GM20431 (cell line): Measurements from ENCODE around the gene CPS1.

Experiments
- in situ Hi-C: fragments of 300-500 bp; cut with MseI, MboI; formaldehyde crosslinking; loops from one replicate; pipeline ENCODE4 v1.15.0; 2020; ENCODE audit warnings: low sequenced_read_pairs; ENCODE audit not compliant: unreplicated experiment

The CPS1 gene

DNA sequence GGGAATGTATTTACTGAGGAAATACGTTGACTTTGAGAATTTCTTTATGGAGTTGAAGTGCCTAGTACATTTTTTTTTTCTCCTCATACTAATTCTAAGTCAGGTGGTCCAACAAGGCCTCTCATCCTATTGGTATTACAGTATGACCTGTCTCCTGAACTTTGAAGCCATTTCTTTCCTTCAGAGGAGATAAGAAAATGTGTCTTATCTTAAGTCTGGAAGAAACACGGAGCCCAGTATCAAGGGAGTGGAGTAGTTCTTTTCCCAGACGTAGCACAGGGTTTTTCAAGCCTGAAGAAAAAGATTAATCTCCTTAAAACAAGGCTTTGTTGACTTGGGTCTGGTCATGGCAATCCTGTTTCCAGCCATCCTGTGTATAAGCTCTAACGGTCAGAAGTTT, 11.6 kb upstream of the CPS1 start:
- in situ Hi-C loops = no loop called here

DNA sequence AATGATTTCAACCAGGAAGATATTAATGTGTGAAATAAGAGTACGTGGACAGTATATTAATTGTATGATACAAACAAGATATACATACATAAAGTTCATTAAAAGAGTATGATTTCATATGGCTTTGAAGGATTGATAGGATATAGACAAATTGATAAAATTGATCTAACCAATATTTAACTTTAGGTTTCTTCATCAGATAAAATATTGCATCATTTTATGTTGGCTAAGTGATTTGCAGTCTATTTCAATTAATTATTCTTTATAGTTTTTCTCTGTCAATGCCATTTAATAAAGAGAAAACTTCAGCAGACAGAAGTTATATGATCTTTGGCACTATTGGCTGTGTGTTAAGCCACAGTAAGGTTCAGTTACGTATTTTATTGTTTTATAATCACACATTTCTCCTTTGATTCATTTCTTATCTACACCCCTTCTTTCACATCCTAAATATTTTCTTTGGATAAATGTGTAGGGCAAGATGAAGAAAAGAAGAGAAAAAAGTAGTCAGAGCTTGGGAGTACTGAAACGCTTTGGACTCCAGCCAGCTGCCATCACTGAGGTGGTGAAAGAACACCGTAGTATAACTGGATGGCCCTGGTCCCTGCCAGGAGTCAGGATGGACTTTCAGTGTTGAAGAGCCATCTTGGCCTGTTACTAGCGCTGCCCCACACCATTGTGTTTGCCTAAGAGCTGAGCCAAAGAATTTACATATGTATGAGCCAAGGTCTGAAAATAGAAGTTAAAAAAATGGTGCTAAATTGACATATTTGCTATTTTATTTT, 9.8 kb upstream of the CPS1 start:
- in situ Hi-C loops = no loop called here

DNA sequence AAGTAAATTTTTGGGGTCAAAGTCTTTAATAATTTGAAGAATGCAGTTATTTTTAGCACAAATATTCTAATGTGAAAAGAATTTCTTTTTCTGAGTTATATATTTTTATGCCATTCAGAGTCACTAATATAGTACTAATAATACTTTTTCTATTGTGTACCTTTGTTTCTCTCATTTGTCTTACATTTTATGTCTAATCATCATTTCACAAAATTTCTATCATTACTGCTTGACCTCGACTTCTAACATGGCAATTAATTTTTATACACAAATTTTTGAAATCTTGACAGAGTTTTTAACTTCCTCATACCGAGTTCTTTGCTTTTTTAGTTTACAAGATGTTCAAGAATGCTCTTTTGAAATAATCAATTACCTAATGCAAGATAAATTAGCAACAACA, 8.4 kb upstream of the CPS1 start:
- in situ Hi-C loops = no loop called here

DNA sequence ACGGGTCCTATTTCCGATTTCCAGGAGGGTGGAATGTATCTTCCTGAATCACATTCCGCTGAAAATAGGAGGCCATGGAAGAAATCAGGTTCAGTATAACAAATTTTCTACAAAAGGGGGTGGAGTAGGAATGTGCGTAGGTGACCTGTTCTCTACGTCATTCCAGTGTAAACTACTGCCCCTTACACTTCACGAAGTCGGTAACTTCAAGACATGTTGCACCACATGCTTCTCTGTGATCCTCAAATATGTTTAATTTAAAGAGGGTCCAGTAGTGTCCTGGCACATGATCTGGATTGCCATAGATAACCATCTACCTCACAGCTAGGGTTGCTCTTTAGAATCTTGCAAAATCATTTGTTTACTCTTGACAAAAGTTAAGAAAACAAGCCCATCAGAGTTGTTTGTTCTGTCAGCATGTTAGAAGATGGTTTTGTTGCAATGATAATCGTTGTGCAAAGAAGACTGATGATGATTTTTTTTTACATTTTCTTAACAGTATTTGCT, 7.5 kb upstream of the CPS1 start:
- in situ Hi-C loops = no loop called here

DNA sequence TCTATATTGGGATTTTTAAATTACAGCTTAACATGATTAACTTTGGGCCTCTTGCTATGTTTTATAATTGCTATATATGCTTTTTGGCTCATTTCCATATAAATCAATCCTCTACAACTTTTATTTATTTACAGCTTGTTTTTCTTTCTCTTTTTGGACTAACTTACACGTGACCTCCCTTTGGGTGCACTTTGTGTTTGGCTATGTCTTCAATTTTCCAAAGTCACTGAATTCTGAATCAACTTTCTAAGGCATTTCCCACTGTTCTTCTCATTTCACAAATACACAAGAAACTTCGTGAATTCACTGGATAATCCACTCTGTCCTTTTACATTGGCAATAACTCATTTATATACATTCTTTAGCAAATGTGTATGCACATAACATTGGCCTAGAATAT, 5.4 kb upstream of the CPS1 start:
- in situ Hi-C loops = no loop called here

DNA sequence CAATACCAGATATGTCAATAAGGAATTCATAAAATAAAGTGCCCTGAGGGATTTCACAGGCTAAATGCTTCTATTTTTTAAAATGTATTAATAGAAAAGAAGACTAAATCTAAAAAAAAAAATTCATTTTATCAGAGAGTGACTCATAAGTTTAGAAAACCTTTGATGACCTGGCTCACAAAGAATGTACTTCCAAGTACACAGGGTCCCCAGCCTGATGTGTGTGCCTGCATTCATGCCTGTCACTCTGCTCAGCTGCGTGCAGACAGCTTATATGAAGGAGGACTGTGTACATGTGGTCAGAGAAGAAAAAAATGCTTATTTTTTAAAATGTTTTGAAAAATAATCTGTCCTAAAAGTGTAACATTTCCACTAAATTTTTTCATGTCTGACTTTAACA, 3.0 kb upstream of the CPS1 start:
- in situ Hi-C loops = no loop called here

DNA sequence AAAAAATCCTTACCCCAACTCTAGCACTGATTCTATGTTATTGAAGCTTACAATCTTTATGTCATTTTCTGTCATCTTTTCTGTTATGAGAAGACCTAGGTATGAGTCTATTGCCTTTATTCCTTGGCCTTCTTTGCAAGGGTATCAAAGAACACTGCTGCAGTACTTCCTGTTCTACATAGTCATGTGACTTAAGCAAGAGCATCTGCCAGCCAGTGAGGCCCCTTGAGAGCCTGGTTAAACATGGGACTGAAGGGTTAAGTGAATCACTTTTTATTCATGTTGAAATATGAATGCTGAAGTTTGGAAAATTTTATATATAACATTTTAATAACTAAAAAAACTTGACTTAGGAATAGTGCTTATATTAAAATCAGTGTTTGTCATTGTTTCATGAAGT, 844 bp upstream of the CPS1 start:
- in situ Hi-C loops = no loop called here

DNA sequence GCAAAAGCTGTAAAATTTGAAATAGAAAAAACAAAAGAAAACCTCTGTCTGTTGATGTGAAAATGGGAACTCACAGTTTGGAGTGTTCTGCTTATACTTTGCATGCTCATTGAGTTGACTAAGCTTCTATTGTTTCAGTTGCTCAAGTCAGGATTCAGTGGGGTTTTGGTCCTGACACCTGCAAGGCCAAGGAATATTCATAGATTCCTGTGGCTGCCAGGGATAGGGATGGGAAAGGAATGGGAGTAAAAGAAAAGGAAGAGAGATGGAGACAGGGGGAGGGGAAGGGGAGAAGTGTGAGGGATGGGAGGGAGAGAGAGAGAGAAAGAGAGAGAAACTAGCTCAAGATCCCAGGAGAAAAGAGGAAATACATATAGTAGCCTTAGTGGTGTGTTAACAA, 1.3 kb downstream of the CPS1 start:
- in situ Hi-C loops = no loop called here

DNA sequence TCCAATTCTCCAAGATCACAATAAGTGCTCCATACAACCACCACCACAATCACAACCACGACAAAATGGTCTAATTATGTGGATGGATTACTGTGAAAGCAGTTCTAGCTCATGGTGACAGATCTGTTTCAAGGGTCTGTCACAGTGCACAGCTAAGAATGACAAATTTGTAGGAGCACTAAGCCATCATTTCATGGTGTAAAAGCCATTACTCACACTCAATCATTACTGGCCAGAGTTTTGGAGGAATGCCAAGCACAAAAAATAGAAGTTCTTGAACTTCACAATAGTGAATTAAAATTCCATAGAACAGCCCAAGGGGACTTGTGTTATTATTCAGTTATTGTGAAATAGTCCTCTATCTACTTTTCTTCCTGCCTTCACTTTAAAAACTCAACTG, 2.3 kb downstream of the CPS1 start:
- in situ Hi-C loops = no loop called here

DNA sequence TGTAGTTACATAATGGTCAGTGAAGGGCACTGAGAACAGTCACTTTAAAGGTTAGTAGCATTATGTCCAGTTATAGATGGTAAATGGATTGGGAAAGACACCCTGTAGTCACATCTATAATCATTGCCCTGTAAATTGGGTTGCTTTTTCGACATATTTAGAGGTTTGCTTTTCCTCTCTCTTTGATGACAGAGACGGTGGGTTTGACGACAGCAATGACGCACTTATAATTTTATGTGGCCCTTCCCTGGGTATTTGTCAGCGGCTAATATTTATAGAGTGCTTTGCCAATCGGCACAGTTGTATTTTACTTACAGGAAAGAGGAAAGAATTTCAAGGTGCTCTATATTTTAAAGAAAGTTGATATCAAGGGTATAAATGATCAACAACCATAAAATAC, 2.8 kb downstream of the CPS1 start:
- in situ Hi-C loops = no loop called here

DNA sequence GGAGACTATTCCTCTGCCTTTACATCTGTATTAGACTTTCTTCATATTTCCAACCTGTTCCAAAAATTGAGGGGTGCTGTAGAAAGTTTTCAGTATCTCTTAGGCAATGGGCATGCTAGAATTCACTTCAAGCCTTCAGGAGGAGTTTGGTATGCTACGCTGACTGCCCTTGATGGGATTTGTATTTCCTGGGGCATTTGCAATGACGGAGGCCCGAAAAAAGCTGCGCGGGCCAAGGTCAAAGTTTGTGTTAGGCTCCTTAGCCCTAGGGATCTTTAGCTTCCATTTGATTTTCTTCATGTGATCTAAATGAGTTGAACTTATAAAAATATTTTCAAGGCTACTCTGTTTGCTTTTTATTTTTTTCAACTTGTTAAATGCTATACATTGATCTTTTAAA, 5.1 kb downstream of the CPS1 start:
- in situ Hi-C loops = no loop called here

DNA sequence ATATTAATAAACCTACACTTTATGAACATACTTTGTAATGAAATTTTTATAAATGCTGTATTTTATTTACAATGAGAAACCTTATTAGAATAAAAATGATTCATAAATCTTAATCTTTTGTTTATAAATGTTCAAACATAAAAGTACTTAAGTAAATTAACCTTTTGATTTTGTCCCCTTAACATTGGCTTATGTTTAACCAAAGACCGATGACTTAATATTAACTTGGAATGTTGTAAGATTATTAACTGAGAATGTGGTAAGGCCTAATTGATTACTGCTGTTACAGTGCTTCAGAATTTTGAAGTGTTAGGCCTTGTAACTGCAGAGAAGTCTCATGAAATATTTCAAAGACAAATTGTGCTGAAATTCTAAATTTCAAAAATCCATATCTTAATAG, 5.7 kb downstream of the CPS1 start:
- in situ Hi-C loops = no loop called here

DNA sequence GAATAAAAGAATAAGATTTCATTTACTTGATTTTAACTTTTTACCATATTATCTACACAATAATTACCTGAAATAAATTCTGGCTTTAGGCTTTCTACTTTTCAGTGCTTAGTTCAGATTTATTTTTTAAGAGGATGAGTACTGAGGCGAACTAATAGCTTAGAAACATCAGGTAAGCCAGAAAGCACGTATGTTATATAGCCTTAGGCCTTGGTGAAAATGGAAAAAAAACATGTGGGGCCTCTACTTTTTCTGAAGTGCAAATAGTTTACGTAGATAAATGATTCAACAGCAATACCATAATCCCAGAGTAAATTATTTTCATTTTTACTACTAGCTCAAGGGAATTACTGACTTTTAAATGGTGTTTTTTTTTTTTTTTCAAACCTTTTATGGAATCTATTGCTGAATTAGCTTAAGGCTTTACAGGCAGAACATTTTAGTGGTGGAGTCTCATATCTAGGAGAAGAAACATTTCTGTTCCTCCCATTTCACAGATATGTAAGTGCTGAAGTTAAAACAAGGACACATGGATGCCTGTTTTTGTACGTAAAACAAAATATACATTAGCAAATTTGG, 6.2 kb downstream of the CPS1 start:
- in situ Hi-C loops = no loop called here

DNA sequence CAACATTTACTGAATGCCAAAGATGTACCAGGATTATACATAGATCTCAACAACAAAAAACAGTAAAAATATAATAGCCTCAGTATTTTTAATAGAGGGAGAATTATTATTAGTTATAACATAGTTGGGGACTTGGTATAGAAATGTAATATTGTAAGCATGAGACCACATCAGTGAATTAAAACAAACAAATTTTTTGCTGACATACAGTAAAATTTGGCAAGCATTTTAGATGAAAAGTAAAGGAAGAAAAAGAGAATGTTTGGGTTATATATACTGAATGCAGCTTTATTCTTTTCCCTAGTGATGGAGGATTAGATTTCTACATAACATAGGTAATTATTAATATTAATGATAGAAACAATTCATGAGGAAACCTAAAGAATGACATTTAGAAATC, 10.9 kb downstream of the CPS1 start:
- in situ Hi-C loops = no loop called here

DNA sequence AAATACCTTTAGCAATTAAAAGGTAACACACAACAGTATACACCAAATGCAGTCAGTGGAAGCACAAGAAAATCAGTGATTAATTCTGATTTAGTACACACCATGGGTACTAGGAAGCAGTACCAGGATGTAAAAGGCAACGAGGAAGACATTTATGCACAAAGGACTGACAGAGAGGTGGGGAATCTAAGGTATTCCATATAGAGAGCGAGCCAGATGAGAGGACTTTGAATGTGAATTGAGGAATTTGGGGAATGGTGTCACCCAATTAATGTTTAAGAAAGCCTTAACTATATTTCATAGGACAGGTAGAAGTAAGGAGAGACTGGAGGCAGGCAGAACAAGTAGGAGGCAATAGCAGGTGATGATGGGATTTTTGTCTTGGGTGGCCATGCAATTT, 11.7 kb downstream of the CPS1 start:
- in situ Hi-C loops = no loop called here

DNA sequence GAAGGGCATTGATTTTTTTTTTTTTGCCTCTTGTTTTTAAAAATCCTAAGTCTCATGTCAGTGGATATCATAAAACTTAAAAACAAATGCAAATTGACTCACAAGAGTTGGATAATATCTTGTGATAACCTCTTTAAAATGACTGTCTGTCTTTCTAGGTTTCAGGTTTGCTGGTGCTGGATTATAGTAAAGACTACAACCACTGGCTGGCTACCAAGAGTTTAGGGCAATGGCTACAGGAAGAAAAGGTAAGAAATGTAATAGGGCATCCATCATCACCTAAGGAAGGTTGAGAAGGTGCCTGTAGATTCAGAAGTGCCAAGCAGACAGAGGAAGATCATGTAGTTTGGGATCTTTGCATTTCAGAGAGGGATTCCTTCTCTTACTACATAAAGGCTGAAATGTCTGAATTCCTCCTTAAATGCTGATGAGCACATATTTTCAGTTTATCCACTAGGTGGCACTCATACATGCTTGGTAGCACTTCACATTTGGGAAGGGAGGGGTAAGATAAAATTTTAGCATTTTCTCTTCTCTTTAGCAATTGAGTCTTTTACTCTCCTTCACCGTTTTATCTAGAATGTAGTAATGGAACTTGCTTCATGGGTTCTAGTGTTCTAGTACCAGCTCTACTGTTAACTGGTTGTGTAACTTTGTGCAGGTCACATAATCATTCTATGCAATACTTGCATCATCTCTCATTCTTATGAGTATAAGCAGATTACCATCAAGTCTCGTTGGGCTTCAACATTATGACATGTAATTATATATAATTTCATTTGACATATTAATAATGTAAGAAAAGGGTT, 21.1 kb downstream of the CPS1 start:
- in situ Hi-C loops = no loop called here

DNA sequence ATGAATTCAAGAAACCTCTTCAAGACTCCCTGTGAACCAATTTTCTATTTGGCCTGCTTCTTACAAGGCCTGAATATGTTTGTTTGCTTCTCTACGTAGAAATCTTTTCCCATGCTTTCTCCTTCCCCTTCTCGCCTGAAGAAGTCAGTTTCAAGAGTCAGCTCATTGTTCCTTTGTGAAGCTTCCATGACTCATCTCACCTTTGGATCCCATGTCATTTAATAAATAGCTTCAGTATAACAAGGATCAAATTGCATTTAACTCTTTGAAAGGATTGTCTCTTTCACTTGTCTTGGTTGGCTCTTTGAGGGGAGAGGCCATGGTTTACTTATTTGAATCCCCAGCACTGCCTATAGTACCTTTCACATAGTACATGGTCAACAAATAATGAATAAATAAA, 28.4 kb downstream of the CPS1 start:
- in situ Hi-C loops = no loop called here

DNA sequence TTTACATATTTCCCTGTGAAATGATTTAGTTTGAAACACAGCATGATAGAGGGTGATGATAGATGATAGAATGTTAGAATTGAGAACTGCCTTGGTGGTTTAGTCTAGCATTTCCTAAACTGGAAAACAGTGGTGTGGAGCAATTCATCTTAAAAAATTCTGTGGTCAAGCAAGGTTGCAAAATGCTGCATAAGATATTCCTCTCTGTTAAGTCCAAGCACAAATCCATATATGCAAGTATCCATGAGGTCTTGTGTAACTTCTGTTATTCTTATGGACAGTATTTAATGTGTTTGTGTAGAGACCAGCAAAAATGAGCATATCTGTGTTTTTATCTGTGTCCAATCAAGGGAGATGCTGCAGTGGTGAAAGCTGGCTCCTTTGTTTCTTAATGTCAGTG, 30.0 kb downstream of the CPS1 start:
- in situ Hi-C loops = no loop called here

DNA sequence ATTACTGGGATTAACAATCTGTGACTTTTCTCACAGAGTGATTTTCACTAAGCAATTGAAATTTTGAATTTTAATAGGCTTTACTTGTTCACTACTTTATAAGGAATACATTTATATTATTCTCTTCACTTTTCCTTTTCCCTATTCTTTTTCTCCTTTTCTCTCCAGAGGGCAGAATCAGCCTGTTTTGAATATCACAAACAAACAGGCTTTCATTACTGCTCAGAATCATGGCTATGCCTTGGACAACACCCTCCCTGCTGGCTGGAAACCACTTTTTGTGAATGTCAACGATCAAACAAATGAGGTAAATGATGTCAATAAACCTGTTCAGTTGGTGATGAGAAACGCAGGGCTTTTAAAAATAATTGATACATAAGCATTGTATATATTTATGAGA, 35.3 kb downstream of the CPS1 start:
- in situ Hi-C loops = no loop called here

DNA sequence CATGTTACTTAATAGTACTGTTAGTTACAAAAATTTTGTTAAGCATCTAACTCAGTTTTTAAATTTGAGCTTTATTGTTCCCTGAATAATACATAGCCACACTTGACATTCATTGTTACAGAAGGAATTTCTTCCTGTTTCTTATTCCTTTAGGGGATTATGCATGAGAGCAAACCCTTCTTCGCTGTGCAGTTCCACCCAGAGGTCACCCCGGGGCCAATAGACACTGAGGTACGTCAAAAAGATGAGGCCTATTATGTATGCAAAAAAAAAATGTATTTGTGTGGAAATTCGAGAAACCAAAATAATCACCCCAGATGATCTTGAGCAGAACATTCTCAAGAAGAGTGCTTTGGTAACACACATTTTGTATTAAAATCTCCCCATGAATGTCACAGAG, 36.3 kb downstream of the CPS1 start:
- in situ Hi-C loops = no loop called here

DNA sequence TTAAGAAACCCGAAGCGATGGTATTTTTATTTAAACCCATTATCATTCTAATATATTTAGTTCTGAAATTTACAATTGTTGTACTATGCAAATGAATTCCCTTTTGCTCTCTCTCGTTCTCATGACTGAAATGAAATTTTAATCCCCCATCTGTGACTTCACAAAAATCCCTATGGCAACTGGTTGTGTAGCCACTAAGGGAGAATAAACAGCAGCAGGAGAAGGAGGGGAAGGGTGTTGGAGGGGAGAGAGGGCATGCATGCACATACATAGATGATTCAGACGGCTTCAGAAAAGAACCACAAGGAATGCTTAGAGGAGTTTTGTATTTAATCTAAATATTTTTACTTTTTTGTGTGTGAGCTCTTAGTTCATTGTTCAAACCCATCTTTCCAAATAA, 36.8 kb downstream of the CPS1 start:
- in situ Hi-C loops = no loop called here
